HG02973 (cell line): Measurements from ENCODE around the gene PPT2.
"Not testable (repeated sequence)": the region's sequence is repeated elsewhere in the genome, so short reads cannot be mapped to it uniquely, and the experiment has no call there.

ENCODE experiments used
- ATAC-seq: cut with Tn5 transposase; IDR thresholded peaks from one replicate; pipeline ENCODE4 v1.9.1; 2021; ENCODE audit warnings: moderate library complexity; ENCODE audit not compliant: unreplicated experiment

Gene PPT2

DNA sequence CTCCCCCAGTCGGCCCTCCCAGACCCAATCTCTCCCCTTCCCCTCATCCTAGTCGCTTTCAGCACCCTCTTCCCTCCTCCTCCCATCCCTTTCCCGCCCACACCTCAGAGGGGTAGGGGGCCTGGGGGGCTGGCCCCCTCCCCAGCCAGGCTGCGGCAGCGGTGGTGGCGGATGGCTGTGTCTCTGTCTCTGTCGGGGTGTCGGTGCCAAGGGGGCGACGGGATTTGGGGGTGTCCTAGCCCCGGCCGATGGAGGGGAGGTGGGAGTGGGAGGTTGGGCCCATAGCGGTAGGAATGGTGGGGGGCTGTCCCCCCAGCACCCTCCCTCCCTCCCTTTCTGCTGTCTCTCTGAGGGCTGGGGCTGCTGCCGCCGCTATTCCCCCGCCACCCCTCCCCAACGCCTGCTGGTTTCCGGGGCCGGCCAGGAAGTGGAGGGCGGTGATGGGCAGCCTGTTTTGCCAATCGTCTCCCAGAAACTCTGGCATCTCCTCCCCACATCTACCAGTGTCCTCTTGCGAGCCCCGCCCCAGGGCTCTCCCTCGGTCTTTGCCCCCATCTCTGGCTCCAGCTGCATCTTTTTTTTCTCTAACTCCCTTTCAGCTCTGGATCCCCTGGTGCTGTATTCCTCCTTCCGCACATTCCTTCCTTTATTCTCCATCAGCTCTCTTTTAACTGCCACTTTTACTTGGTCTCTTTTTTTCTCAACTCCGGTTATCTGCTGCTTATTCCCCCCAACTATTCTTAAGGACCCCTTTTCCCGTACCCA lies 22.0 kb downstream of the PPT2 start, which contains the start of gene AGPAT1:
Gene AGPAT1, minus strand, starts transcription at position 374 of the 765 bp plus-strand sequence. CDS start 4,588 bp downstream, outside the sequence.
- ATAC-seq, result peak; percentile 42

GRCh38 chr6:32176476-32177182 lies 22.7 kb downstream of the PPT2 start:
- no peak for ATAC-seq

GRCh38 chr6:32177183-32177787 lies 23.3 kb downstream of the PPT2 start:
- ATAC-seq, result peak; percentile 3

DNA sequence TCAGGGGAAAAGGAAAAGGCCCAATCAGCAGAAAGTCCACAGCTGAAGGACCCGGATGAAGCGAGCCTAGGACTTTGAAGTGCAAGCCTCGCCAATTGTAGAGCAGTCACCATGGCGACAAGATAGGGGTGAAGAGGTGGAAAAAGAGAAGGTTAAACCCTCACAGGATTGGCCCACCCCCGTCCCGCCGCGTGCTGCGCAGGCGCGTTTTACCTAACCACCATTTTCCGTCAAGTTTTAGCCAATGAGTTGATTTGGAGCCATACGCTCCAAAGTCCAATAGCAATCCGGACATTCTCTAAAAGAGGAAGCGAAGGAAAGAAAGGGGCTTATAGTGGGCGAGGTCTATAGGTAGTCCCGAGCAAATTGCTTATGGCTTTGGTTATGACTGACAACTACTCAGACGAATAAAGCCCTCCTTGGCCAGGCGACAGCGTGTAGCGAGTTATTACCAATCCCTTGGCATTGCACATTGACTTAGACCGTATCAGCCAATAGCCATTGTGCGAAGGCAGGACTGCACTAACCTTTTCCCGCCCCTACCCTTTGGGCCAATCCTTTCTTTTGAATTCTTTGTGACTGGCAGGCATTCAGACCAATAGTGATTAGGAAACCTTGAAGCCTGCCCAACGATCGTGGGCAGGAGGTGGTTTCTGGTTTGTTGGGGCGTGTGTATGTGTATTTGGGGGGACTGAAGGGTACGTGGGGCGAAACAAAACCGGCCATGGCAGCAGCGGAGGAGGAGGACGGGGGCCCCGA lies 24.0 kb downstream of the PPT2 start, which contains the start of gene RNF5:
Gene RNF5, plus strand, starts transcription at position 618 of the 759 bp plus-strand sequence. Its CDS starts 107 bp downstream, at position 725.
- ATAC-seq, result peak; percentile 73

- ATAC-seq, result no peak
Measured at GRCh38 chr6:32178547-32179440, 24.9 kb downstream of the PPT2 start.

DNA sequence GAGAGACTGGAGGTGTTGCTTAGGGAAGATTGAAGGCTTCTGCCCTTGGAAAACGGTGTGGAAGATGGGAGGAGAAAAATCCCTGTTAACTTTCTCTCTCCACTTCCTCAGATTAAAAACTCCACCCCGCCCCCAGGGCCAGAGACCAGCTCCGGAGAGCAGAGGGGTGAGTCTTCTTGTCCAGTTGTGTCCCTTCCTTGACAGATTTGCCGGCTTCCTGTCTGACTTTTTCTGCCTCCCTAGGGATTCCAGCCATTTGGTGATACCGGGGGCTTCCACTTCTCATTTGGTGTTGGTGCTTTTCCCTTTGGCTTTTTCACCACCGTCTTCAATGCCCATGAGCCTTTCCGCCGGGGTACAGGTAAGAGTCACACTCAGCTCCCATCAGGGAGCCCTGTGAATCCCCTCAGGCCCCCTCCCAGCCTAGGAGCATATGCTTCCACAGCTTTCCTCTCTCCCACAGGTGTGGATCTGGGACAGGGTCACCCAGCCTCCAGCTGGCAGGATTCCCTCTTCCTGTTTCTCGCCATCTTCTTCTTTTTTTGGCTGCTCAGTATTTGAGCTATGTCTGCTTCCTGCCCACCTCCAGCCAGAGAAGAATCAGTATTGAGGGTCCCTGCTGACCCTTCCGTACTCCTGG lies 25.9 kb downstream of the PPT2 start:
- no peak for ATAC-seq

DNA sequence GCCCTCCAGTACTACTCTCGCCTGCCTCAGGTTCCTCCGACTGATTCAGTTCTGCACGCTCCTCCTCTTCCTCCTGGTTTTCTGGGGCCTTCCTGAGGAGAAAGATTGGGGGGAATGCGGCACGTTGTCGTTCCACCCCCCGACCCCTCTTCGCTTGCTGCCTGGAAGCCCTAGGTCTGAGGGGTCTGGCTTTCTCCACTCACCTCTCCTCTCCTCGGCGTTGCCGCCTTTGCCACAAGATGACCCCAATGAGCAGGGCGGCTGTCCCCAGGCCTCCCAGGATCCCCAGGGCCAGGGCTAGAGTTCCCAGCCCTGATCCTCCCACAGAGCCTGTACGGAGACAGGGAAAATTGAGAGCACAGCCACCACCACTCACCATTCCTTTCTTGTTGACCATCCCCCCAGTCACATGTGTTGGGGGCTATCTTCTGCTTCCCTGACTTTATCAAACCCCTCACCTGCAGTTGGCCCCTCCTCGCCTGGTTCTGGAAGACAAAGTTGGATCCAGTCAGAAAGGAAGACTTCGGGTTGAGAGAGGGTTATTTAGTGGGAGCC lies 27.3 kb downstream of the PPT2 start:
- no peak for ATAC-seq

GRCh38 chr6:32181915-32182529 lies 28.1 kb downstream of the PPT2 start:
- no peak for ATAC-seq

GRCh38 chr6:32182555-32182981 lies 28.6 kb downstream of the PPT2 start:
- ATAC-seq, result no peak

GRCh38 chr6:32183030-32183429 lies 29.1 kb downstream of the PPT2 start:
- ATAC-seq, result no peak

DNA sequence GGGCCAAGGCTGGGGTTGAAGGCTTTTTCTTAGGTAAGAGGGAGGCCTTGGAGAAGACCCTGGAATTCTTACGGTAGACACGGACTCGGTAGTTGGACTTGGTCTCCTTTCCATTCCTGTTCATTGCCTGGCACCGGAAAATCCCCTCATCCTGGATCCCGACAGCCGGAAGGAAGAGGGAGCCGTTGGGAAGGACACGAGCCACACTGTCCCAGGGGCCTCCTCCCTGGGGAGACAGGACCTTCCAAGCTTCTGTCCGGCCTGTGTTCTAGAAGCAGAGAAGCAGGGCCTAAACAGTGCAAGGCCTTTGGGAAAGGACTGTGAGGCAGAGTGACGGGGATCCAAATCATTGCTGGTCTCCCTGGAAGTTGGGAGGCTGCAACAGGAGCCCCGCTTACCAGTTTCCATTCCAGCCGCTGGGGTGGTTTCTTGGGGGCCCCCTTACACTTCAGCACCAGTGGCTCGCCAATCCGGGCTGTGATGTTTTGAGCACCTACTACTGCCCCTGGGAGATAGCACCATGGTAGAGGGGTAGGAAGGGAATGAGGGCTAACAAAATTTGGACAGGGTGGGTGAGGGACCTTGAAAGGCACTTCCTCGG lies 29.6 kb downstream of the PPT2 start:
- no peak for ATAC-seq

- ATAC-seq, result no peak
Measured at GRCh38 chr6:32184084-32184640, 30.2 kb downstream of the PPT2 start, which contains the start of gene AGER. Gene AGER (minus strand): TSS chr6:32184253. CDS start chr6:32184222, 31 bp downstream.

GRCh38 chr6:32185681-32186131 lies 31.8 kb downstream of the PPT2 start:
- not testable (repeated sequence) for ATAC-seq

DNA sequence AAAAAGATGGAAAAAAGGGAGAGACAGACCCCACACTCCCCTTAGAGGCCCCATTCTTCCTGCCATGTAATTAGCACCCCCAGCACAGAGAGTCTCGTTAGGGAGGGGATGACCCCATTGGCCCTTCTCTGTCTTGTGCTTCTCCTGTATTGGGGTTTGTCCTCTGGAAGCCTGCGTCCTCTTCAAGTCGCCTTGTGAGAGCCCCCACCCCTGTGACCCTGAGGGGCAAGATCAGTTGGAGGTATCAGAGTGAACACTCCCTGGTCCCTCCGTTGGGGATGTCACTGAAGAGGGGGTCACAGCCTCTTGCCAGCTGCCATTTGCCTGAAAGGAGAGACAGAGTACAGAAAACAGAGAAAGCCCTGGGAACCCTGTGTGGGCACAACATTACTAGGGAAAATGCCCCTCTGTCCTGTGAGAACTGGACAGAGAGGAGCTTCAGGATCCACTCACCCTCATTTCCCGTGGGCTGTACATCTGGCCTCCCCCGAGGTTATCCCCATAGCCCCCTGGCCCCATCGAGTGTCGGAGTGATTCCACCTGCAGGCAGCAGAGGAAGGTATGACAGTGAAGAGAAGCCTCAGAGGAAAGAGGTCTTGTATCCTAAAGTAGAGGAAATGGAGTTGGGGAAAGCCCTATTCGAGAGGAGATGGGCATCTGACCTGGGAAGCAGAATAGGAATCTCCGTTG lies 32.4 kb downstream of the PPT2 start:
- ATAC-seq, result not testable (repeated sequence)

- ATAC-seq, result no peak
Measured at GRCh38 chr6:32187009-32187709, 33.2 kb downstream of the PPT2 start.

DNA sequence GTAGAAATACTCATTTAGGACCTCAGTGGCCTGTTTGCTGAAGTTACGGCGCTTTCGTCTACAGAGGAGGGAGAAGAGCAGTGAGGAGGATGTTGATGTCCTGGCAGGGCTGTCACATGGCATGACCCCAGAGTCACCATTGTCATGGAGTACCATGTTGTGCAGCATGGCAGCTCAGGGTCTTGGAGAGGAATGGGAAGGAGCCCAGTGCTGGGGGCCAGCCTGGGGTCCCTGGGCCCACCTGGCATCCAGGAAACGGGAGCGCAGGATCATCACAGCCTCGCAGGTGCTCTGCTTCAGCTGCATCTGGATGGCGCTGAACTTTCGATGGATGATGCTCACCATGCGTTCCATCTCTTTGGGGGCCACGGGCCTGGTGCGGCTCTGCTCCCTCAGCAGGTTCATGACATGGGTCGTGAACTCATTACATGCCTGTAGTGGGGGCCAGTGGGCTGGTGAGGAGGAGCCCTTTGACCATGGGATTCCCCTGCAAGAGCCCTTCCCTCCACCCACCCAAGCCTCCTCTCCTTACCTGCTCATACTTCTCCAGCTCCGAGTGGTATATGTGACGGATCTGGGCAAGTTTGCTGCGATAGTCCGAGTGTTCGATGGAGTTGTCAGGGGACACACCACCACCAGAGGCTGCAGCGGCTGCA lies 33.9 kb downstream of the PPT2 start:
- not testable (repeated sequence) for ATAC-seq
